ENCODE results near the gene PTPN13.

Gene PTPN13

DNA sequence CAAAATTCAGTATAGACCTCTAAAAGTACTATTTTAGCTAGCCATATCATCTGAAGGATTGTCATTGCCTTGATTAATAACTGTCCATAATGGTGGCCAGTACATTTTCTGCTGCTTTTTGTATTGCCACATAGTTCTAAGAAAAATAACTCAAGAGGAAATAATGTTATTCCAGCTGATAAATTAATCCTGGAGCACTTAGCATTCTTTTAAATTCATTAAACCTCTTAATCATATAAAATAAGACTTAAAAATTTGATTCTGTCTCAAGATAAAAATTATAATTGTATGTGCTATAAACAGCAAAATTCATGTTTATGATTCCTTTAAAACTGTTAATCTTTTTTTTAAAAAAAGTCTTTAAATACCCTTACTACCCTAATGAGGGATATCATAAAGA lies 12.7 kb downstream of the PTPN13 start:
- H3K36me3 Mint-ChIP-seq = no peaks in the 10 kb centered on the region
- no peak overlapping the region for H3K4me3 Mint-ChIP-seq
- no peak for DNase-seq
- H3K27me3 Mint-ChIP-seq = peaks cover 0 to 6% of the 10 kb centered on the region in 2 donors
- no peak overlapping the region for H3K27ac Mint-ChIP-seq
- no peaks in the 10 kb centered on the region for H3K4me1 Mint-ChIP-seq
- H3K9me3 Mint-ChIP-seq = no peaks in the 10 kb centered on the region
- ATAC-seq (replicated peaks) = no peak

DNA sequence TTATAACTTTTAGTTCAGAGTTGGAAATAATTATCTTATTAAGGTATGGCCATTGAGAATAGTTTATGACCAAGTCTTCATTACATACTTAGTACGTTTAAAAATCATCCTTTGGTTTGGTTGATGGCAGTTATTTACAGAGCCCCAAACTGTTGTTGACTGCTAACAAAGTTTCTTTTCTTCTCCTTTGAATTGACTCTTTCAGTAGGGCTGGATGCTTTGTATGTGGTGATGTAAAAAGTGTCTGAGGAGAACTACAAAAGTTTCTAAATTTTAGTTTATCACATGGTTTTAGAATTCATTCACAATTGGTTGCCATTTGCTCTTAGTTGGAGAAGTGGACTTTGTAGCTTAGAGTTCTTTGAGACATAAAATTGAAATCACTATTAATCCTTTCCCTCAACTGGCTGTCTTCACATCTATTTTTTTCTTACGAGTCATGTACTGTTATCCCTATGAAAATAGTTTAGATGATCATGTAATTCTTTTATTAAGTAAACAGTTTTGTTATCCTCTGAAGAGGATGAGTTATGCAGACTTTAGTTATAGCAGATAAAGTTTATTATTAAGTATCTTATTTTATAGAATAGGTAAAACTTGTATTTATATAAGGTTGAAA lies 14.8 kb downstream of the PTPN13 start:
- no peak for ATAC-seq (replicated peaks)
- H3K9me3 Mint-ChIP-seq = no peaks in the 10 kb centered on the region
- H3K4me1 Mint-ChIP-seq = peaks cover 0 to 1% of the 10 kb centered on the region in 2 donors
- H3K27ac Mint-ChIP-seq = no peak overlapping the region
- no peaks in the 10 kb centered on the region for H3K36me3 Mint-ChIP-seq
- peaks cover 0 to 6% of the 10 kb centered on the region in 2 donors for H3K27me3 Mint-ChIP-seq
- DNase-seq = no peak
- no peak overlapping the region for H3K4me3 Mint-ChIP-seq

DNA sequence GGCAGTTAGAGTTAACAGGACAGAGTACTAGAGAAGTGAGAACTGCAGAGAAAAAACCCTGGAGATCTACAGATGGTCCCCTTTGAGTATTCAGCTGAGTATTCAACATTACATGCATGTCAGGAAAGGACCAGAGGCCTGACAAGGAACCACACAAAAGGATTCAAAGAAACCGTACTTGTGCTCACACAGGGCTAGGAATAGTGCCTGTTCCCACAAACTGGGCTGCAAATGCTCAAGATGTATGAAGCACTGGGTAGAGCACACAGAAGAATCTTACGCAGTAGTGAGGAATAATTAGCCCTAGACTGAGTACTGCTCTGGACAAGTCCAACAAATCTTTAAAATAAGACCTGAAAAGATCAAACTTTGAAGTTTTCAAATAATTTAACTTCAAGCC lies 17.6 kb downstream of the PTPN13 start:
- Mint-ChIP-seq H3K9me3 (no peaks in the 10 kb centered on the region), H3K27ac (no peak overlapping the region), H3K4me3 (no peak overlapping the region), H3K27me3 (peaks cover 0 to 6% of the 10 kb centered on the region in 2 donors), H3K4me1 (peaks cover 0 to 1% of the 10 kb centered on the region in 2 donors), H3K36me3 (no peaks in the 10 kb centered on the region)
- DNase-seq = no peak
- ATAC-seq (replicated peaks) = no peak

DNA sequence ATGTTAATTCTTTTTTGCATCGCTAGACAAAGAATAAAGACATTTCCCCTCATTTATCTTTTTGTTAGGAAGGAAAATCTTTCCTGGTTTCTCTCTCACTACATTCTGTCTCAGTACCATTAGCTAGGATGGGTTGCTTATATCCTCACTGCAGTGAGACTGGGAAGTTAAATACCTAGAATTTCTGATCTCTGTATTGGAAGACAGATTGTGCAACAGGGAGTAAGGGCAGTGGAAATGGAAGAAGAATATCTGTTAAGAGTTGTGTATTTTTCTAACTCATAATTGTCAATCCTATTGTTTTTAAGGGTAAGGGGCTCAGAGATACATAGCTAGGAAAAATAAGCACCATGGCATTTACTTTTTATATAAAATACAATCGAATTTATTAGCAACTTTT lies 19.6 kb downstream of the PTPN13 start:
- Mint-ChIP-seq H3K4me1 (peaks cover 0 to 1% of the 10 kb centered on the region in 2 donors), H3K36me3 (peaks cover 0 to under 1% of the 10 kb centered on the region in 2 donors), H3K27me3 (peaks cover 0 to 6% of the 10 kb centered on the region in 2 donors), H3K4me3 (no peak overlapping the region), H3K9me3 (peaks cover 0 to 2% of the 10 kb centered on the region in 2 donors), H3K27ac (no peak overlapping the region)
- DNase-seq (no peak), ATAC-seq (replicated peaks) (no peak)

DNA sequence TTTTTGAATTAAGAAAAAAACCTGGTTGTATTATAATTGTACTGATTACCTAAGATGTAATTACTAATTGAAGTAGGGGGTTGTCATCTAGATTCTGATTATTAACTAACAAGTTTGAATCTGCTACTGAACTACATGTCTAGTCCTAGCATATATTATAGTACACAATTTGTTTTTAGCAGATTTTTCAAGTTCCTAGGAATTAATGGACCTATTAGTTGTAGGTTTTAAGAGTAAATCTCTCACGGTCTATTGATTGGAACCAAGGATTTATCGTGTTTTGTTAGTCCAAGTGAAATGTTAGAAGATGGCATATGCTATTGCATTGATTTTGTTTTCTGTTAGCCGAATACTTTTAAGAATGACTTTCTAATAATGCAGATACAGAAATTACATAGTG lies 20.8 kb downstream of the PTPN13 start:
- H3K36me3 Mint-ChIP-seq = peaks cover 0 to 3% of the 10 kb centered on the region in 2 donors
- H3K27ac Mint-ChIP-seq = no peak overlapping the region

DNA sequence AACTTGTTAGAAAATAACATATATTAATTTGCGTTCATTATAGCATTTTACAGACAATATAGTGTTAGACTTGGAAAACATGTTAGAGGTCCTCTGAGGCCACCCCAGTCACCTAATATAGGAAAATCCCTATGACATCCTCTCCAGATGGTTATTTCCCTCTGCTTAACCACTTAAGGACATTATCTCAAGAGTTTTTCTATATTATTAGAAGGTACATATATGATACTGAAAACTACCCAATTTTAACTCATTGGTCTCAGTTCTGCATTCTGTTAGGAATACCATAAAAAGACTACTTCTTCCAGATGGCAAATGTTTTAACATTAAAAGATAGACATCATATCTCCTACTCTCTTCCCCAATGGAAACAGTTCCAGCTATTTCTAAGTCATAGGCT lies 21.4 kb downstream of the PTPN13 start:
- DNase-seq (no peak), ATAC-seq (replicated peaks) (peak; percentile 60 to 72)
- Mint-ChIP-seq H3K4me1 (peaks cover 0 to 1% of the 10 kb centered on the region in 2 donors), H3K4me3 (no peak overlapping the region), H3K36me3 (peaks cover 0 to 3% of the 10 kb centered on the region in 2 donors), H3K27ac (no peak overlapping the region), H3K9me3 (peaks cover 0 to 4% of the 10 kb centered on the region in 2 donors), H3K27me3 (peaks cover 0 to 6% of the 10 kb centered on the region in 2 donors)

More for the DNA sequence above, 20.8 kb downstream of the PTPN13 start:
- DNase-seq = no peak
- Mint-ChIP-seq H3K9me3 (peaks cover 0 to 4% of the 10 kb centered on the region in 2 donors), H3K4me1 (peaks cover 0 to 1% of the 10 kb centered on the region in 2 donors), H3K4me3 (no peak overlapping the region), H3K27me3 (peaks cover 0 to 6% of the 10 kb centered on the region in 2 donors)
- no peak for ATAC-seq (replicated peaks)

DNA sequence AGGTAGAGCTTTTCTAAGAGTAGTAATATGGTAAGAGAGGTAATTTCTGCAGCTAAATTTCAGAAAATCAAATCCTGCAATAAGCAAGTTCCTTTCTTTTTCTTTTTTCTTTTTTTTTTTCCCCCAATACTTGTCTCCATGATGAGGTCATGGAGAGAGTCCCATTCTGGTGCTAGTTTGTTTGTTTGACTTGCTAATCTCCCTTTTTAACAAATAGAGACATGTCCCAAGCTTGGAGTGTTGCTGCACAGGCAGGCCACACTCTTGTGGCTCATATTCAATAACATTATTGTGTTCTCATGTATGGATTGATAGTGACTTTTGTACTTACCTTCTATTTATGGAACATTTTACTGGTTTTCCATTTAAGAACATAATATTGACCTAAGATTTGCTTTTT lies 25.5 kb downstream of the PTPN13 start:
- H3K9me3 Mint-ChIP-seq = peaks cover 0 to 4% of the 10 kb centered on the region in 2 donors
- H3K4me3 Mint-ChIP-seq = no peak overlapping the region
- H3K27ac Mint-ChIP-seq = no peak overlapping the region
- DNase-seq (no peak), ATAC-seq (replicated peaks) (no peak)
- peaks cover 0 to 3% of the 10 kb centered on the region in 2 donors for H3K36me3 Mint-ChIP-seq
- no peaks in the 10 kb centered on the region for H3K27me3 Mint-ChIP-seq
- H3K4me1 Mint-ChIP-seq = no peaks in the 10 kb centered on the region

DNA sequence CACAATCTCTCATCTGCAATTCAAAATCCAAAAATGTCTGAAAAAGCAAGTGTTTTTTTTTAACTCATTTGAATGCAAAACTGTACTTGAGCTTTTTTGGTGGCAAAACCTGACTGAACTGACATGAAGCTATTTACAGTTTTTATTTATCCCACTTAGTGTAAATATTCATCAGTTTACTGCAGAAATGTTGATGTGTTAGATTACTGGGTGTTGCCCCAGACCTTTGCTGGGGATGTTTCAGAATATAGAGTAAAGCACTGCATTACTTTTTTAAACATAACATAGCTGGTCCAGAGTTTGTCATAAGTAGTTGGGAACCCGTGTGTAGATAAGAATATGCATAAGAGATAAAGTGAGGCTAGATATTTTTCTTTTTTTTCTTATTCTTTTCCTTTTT lies 27.3 kb downstream of the PTPN13 start:
- H3K4me3 Mint-ChIP-seq = no peak overlapping the region

DNA sequence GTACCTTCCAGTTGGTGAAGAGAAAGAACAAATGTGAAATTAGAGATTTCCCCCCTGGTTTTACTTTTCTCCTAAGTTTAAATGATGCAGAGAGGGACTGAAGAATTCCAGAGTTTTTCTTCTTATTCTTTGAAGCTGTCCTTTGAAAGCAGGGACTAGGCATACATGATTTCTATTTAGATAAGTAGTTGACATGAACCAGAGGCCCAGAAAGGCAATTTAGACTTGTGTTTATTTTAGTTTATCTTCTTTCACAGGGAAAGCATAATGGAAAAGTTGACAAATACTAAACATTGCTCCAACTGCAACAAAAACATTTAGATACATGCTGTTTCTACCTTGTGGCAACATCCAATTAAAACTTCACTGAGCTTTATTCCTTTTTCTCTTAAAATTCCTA lies 32.0 kb downstream of the PTPN13 start:
- Mint-ChIP-seq H3K27me3 (no peaks in the 10 kb centered on the region), H3K36me3 (no peaks in the 10 kb centered on the region), H3K9me3 (no peaks in the 10 kb centered on the region), H3K4me1 (no peaks in the 10 kb centered on the region), H3K4me3 (no peak overlapping the region), H3K27ac (no peak overlapping the region)
- DNase-seq (no peak), ATAC-seq (replicated peaks) (no peak)

More for the DNA sequence above, 27.3 kb downstream of the PTPN13 start:
- ATAC-seq (replicated peaks) = no peak
- DNase-seq = no peak
- no peaks in the 10 kb centered on the region for H3K27me3 Mint-ChIP-seq
- H3K36me3 Mint-ChIP-seq = peaks cover 0 to 3% of the 10 kb centered on the region in 2 donors
- no peaks in the 10 kb centered on the region for H3K4me1 Mint-ChIP-seq
- peaks cover 0 to 4% of the 10 kb centered on the region in 2 donors for H3K9me3 Mint-ChIP-seq
- no peak overlapping the region for H3K27ac Mint-ChIP-seq

DNA sequence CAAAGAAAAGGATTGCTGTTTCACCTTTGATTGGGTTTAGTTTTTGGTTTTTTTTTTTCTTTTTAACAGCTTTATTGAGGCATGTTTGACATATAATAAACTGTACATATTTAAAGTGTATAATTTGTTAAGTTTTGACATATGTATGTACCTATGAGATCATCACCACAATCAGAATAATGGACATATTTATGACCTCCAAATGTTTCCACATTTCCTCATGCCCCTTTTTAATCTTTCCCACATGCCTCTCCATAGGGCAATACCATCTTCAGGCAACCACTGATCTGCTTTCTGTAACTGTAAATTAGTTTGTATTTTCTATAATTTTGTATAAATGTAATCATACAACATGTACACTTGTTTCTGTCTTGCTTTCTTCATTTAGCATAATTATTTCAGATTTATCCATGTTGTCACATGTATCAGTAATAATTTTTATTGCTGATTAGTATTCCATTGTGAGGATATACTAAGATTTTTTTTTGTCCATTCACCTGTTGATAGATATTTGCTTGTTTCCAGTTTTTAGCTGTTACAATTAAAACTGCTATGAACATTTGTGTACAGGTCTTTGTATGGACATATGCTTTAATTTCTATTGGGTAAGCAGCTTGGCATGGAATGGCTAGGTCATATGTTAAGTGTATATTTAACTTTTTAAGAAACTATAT lies 33.5 kb downstream of the PTPN13 start:
- no peak for DNase-seq
- no peaks in the 10 kb centered on the region for H3K9me3 Mint-ChIP-seq
- H3K4me1 Mint-ChIP-seq = no peaks in the 10 kb centered on the region
- H3K27ac Mint-ChIP-seq = no peak overlapping the region
- H3K4me3 Mint-ChIP-seq = no peak overlapping the region
- H3K27me3 Mint-ChIP-seq = no peaks in the 10 kb centered on the region
- H3K36me3 Mint-ChIP-seq = no peaks in the 10 kb centered on the region
- ATAC-seq (replicated peaks) = no peak

DNA sequence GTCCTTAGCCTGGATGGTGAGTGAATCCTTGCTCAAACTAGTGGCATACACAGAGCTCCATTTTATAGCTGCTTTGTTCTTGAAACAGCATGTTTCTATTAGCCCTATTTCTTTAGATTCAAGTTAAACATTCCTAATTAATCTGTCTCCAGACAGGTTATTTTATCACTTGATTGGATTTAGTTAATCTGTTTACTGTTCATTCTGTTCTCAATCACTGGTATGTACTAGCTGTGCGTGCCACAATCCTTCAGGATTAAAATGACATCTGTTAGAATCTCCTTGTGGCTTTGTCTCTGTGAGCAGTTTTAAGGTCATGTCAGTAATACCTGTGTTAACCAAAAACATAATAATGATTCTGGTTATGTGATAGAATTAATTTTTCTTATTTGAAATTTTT lies 36.5 kb downstream of the PTPN13 start:
- H3K9me3 Mint-ChIP-seq = peaks cover 0 to 2% of the 10 kb centered on the region in 2 donors
- H3K27me3 Mint-ChIP-seq = no peaks in the 10 kb centered on the region
- no peaks in the 10 kb centered on the region for H3K4me1 Mint-ChIP-seq
- ATAC-seq (replicated peaks) (no peak), DNase-seq (no peak)
- no peak overlapping the region for H3K27ac Mint-ChIP-seq
- no peak overlapping the region for H3K4me3 Mint-ChIP-seq
- no peaks in the 10 kb centered on the region for H3K36me3 Mint-ChIP-seq

DNA sequence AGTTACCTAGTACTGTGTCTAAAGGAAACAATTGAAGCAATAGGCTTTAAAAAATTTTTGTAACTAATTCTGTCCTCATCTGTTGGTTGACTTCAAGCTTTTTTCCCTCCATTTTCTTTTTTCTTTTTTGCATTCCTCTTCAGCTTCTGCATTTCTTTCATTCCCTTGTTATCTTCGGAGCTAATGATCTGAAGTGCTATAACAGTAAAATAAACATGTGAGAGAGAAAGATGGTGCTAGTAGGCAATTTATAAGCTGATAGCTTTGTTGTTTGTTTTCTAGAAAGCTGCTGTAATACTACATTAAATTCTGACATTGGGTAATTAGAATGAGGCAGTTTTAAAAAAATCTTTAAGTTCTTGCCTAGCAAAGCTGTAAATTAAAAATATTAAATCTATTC lies 37.1 kb downstream of the PTPN13 start:
- Mint-ChIP-seq H3K4me3 (no peak overlapping the region), H3K9me3 (peaks cover 0 to 2% of the 10 kb centered on the region in 2 donors), H3K27ac (no peak overlapping the region), H3K4me1 (no peaks in the 10 kb centered on the region), H3K27me3 (no peaks in the 10 kb centered on the region), H3K36me3 (no peaks in the 10 kb centered on the region)
- DNase-seq (no peak), ATAC-seq (replicated peaks) (no peak)

DNA sequence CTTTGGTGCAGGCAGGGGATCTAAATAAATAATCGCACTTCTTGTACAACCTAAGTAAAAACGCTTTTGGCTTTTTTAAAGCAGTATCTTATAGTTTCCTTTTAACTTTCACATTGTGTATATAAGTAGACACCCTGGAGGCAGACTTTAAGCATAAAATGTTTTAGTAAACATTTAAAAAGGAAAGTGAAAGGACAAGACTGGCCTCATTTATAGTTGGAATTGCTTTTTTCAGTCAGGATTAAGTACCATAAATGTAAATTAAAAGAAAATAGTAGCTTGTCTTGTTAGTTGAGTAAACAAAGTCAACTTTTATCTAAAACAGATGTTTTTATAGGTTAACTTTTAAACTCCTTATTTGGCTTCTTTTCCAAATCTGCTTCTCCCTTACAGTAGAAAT lies 39.7 kb downstream of the PTPN13 start:
- Mint-ChIP-seq H3K27ac (no peak overlapping the region), H3K27me3 (no peaks in the 10 kb centered on the region), H3K4me3 (no peak overlapping the region), H3K4me1 (no peaks in the 10 kb centered on the region), H3K36me3 (no peaks in the 10 kb centered on the region), H3K9me3 (peaks cover 0 to 6% of the 10 kb centered on the region in 2 donors)
- DNase-seq = no peak
- ATAC-seq (replicated peaks) = no peak

DNA sequence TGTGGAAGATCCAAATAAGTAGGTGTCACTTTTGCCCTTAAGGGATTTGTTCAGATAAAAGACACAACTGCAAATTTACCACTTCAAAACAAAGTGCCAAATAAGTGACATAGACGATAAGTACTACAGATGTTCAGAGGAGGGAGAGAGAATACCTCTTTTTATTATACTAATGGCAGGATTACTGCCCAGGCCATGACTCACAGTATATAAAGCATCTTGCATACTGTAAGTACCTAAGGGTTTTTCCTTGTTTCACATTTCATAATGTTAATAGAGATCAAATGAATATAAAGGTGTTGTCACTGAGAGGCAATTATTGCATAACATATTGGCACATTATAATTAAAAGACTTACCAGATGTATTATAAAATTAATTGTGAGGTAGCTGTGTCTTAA lies 46.4 kb downstream of the PTPN13 start:
- ATAC-seq (replicated peaks) = no peak
- peaks cover 0 to 4% of the 10 kb centered on the region in 2 donors for H3K9me3 Mint-ChIP-seq
- no peaks in the 10 kb centered on the region for H3K27me3 Mint-ChIP-seq
- no peaks in the 10 kb centered on the region for H3K4me1 Mint-ChIP-seq
- DNase-seq = no peak
- H3K4me3 Mint-ChIP-seq = no peak overlapping the region
- no peak overlapping the region for H3K27ac Mint-ChIP-seq
- H3K36me3 Mint-ChIP-seq = no peaks in the 10 kb centered on the region

DNA sequence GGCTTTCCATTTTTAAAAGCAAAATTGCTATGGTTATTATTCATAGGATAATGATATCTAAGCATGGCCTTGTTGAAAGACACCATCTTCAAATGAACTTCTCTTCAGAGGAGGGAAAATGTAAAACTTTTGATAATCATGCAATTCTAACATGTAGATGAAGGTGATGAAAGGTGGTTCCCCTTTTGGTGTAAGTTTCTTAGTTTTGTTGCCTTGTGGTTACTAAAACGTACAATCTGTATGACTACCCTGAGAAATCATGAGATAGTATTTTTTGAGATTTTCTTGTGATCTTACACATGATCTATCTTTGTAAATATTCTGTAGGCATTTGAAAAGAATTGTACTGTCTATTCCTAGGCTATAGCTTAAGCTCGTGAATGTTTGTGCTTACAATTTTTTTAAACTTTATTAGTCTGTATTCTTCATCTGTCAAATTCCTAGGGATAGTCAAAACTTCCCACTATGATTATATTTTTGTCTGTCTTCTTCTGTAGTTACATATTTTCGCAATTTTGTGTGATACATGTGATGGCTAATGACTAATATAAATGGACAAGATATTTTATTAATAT lies 47.5 kb downstream of the PTPN13 start:
- no peak overlapping the region for H3K27ac Mint-ChIP-seq
- H3K4me1 Mint-ChIP-seq = no peaks in the 10 kb centered on the region
- H3K4me3 Mint-ChIP-seq = no peak overlapping the region
- no peaks in the 10 kb centered on the region for H3K27me3 Mint-ChIP-seq
- ATAC-seq (replicated peaks) = peak; percentile 64 to 72
- H3K36me3 Mint-ChIP-seq = no peaks in the 10 kb centered on the region
- DNase-seq = no peak
- H3K9me3 Mint-ChIP-seq = peaks cover 0 to 2% of the 10 kb centered on the region in 2 donors

Measured in stimulated activated naive B cell treated with anti-CD40 and anti-IgM and Interleukin-4, amounts not matched to agents 10 μg/mL and 1 μg/mL and 100 μg/mL, for 72 hours (primary cell).